ENCODE measurements around the gene HOXB5.

Gene HOXB5

GRCh38 chr17:48556576-48557401, 36.8 kb downstream of the HOXB5 start:
- ATAC-seq: no peak
- TF ChIP-seq RARB (CRISPR knock-in tag; IDR thresholded peaks at IDR 0.05) (no peak), OSR1 (CRISPR knock-in tag; IDR thresholded peaks at IDR 0.05) (no peak), PPARA (CRISPR knock-in tag; IDR thresholded peaks at IDR 0.05; ENCODE audit: borderline replicate concordance) (no peak), CSRNP3 (CRISPR knock-in tag; IDR thresholded peaks at IDR 0.05) (no peak), TSHZ2 (CRISPR knock-in tag; IDR thresholded peaks at IDR 0.05) (no peak), SNAI2 (CRISPR knock-in tag; IDR thresholded peaks at IDR 0.05) (no peak), ARNTL (CRISPR knock-in tag; IDR thresholded peaks at IDR 0.05; ENCODE audit: borderline replicate concordance, low read depth) (no peak), ISL1 (CRISPR knock-in tag; IDR thresholded peaks at IDR 0.05) (no peak), TCF4 (CRISPR knock-in tag; IDR thresholded peaks at IDR 0.05; ENCODE audit: borderline replicate concordance) (no peak), ZFP3 (CRISPR knock-in tag; IDR thresholded peaks at IDR 0.05) (no peak), BACH2 (CRISPR knock-in tag; IDR thresholded peaks at IDR 0.05; ENCODE audit: borderline replicate concordance) (no peak)
- TF ChIP-seq, protein P1, sequence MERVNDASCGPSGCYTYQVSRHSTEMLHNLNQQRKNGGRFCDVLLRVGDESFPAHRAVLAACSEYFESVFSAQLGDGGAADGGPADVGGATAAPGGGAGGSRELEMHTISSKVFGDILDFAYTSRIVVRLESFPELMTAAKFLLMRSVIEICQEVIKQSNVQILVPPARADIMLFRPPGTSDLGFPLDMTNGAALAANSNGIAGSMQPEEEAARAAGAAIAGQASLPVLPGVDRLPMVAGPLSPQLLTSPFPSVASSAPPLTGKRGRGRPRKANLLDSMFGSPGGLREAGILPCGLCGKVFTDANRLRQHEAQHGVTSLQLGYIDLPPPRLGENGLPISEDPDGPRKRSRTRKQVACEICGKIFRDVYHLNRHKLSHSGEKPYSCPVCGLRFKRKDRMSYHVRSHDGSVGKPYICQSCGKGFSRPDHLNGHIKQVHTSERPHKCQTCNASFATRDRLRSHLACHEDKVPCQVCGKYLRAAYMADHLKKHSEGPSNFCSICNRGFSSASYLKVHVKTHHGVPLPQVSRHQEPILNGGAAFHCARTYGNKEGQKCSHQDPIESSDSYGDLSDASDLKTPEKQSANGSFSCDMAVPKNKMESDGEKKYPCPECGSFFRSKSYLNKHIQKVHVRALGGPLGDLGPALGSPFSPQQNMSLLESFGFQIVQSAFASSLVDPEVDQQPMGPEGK (CRISPR knock-in tag; IDR thresholded peaks at IDR 0.05; ENCODE audit: borderline replicate concordance): no peak

DNA sequence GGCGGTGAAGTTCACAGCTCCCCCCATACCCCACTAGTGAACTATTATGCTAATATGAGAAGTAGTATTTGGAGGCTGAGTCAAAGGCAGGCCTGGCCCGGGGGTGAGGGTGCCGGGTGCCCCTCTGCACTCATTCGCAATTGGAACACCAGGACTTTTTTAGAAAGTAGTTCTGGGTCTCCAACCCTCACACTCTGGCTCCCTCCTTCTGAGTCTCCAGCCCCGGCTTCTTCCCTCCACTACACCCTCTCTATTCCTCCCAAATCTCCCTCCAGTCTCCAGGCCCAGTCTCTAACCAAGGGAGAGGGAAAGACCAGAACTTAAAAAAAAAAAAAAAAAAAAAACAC, 37.4 kb downstream of the HOXB5 start:
- TF ChIP-seq, protein P1 (CRISPR knock-in tag; IDR thresholded peaks at IDR 0.05; ENCODE audit: borderline replicate concordance): no peak
- TF ChIP-seq TSHZ2 (CRISPR knock-in tag; IDR thresholded peaks at IDR 0.05): no peak
- no peak for TF ChIP-seq ZNF565 (CRISPR knock-in tag; conservative IDR thresholded peaks at IDR 0.05; ENCODE audit: low read depth)
- TF ChIP-seq TCF4 (CRISPR knock-in tag; IDR thresholded peaks at IDR 0.05; ENCODE audit: borderline replicate concordance): no peak
- no peak for TF ChIP-seq RARB (CRISPR knock-in tag; IDR thresholded peaks at IDR 0.05)
- no peak for TF ChIP-seq ESRRG (CRISPR knock-in tag; IDR thresholded peaks at IDR 0.05)
- TF ChIP-seq ISL1 (CRISPR knock-in tag; IDR thresholded peaks at IDR 0.05): no peak
- no peak for TF ChIP-seq ZC3H10 (CRISPR knock-in tag; IDR thresholded peaks at IDR 0.05)
- no peak for TF ChIP-seq CSDC2 (CRISPR knock-in tag; IDR thresholded peaks at IDR 0.05)
- no peak for TF ChIP-seq CSRNP3 (CRISPR knock-in tag; IDR thresholded peaks at IDR 0.05)
- no peak for TF ChIP-seq CREB5 (CRISPR knock-in tag; IDR thresholded peaks at IDR 0.05; ENCODE audit: low read depth)
- TF ChIP-seq SNAI2 (CRISPR knock-in tag; IDR thresholded peaks at IDR 0.05): no peak
- TF ChIP-seq POU6F1 (CRISPR knock-in tag; IDR thresholded peaks at IDR 0.05; ENCODE audit: borderline replicate concordance, low read depth): no peak
- no peak for TF ChIP-seq GLIS3 (CRISPR knock-in tag; IDR thresholded peaks at IDR 0.05)
- TF ChIP-seq BACH2 (CRISPR knock-in tag; IDR thresholded peaks at IDR 0.05; ENCODE audit: borderline replicate concordance): no peak
- TF ChIP-seq ZFP30 (CRISPR knock-in tag; IDR thresholded peaks at IDR 0.05): no peak
- no peak for ATAC-seq
